ENCODE measurements around the gene SPIN2B.
"Not testable (repeated sequence)": the region's sequence is repeated elsewhere in the genome, so short reads cannot be mapped to it uniquely, and the experiment has no call there.

Gene SPIN2B

GRCh38 chrX:57117566-57117965 is 3.8 kb downstream of the SPIN2B start:
- H3K14ac ChIP-seq (ENCODE audit: low read length in 2 of 2); DNase-seq; H3K27ac ChIP-seq (ENCODE audit: low read length, poor library complexity, severe bottlenecking); H3K18ac ChIP-seq (ENCODE audit: low read depth in 1 of 2, low read length in 2 of 2); H3K9ac ChIP-seq (ENCODE audit: low read length); H3K4me3 ChIP-seq (ENCODE audit: insufficient read depth in 1 of 2, low read depth in 1 of 2, low read length in 2 of 2); H2AK5ac ChIP-seq (ENCODE audit: low read length, severe bottlenecking); H4K8ac ChIP-seq (ENCODE audit: low read length); H3K4me2 ChIP-seq (ENCODE audit: low read length, poor library complexity, severe bottlenecking); H3K4me1 ChIP-seq (ENCODE audit: control insufficient read depth, insufficient read depth, low read depth, low read length); H3K23ac ChIP-seq (ENCODE audit: low read length in 2 of 2); H3K4ac ChIP-seq (ENCODE audit: low read depth in 1 of 2, low read length in 2 of 2); H4K91ac ChIP-seq (ENCODE audit: low read length); H2BK12ac ChIP-seq (ENCODE audit: low read length in 2 of 2); H2AFZ ChIP-seq (ENCODE audit: low read depth, low read length); H3K79me1 ChIP-seq (replicated peaks; ENCODE audit: low read length, poor library complexity, severe bottlenecking); H3K9me3 ChIP-seq (ENCODE audit: control insufficient read depth, low read length); H2BK5ac ChIP-seq (ENCODE audit: low read depth, low read length, poor library complexity, severe bottlenecking); H2BK15ac ChIP-seq (ENCODE audit: low read depth, poor library complexity, severe bottlenecking); H3K27me3 ChIP-seq (ENCODE audit: control insufficient read depth in 1 of 2, insufficient read depth in 1 of 2, low read length in 2 of 2); H2BK120ac ChIP-seq (ENCODE audit: low read depth, low read length): not testable (repeated sequence)
- peaks cover 0 to 34% of the 10 kb centered on the region in 2 experiments for H3K36me3 ChIP-seq (ENCODE audit: control insufficient read depth in 1 of 2, insufficient read depth in 2 of 2, low read depth in 1 of 2, low read length in 2 of 2)
- WGBS = 89% methylated on average over 3 of the region's 4 CpGs

GRCh38 chrX:57104921-57105398 is 16.4 kb downstream of the SPIN2B start:
- no peak overlapping the region for H4K91ac ChIP-seq (ENCODE audit: low read length)
- peaks cover 14% of the 10 kb centered on the region for H3K9me3 ChIP-seq (ENCODE audit: control insufficient read depth, low read length)
- peaks cover 3 to 20% of the 10 kb centered on the region in 2 experiments for H3K36me3 ChIP-seq (ENCODE audit: control insufficient read depth in 1 of 2, insufficient read depth in 2 of 2, low read depth in 1 of 2, low read length in 2 of 2)
- H3K18ac ChIP-seq (ENCODE audit: low read depth in 1 of 2, low read length in 2 of 2) = no peak overlapping the region
- no peak overlapping the region for H2BK12ac ChIP-seq (ENCODE audit: low read length in 2 of 2)
- H2BK5ac ChIP-seq (ENCODE audit: low read depth, low read length, poor library complexity, severe bottlenecking) = no peak overlapping the region
- H4K8ac ChIP-seq (ENCODE audit: low read length) = no peak overlapping the region
- H2AK5ac ChIP-seq (ENCODE audit: low read length, severe bottlenecking) = no peak overlapping the region
- H3K4me3 ChIP-seq (ENCODE audit: insufficient read depth in 1 of 2, low read depth in 1 of 2, low read length in 2 of 2) = no peak overlapping the region
- H3K23ac ChIP-seq (ENCODE audit: low read length in 2 of 2) = no peak overlapping the region
- 100% methylated on average over 1 of the region's 2 CpGs for WGBS
- H3K27me3 ChIP-seq (ENCODE audit: control insufficient read depth in 1 of 2, insufficient read depth in 1 of 2, low read length in 2 of 2) = no peaks in the 10 kb centered on the region
- H3K79me1 ChIP-seq (replicated peaks; ENCODE audit: low read length, poor library complexity, severe bottlenecking) = no peaks in the 10 kb centered on the region
- no peak overlapping the region for H3K27ac ChIP-seq (ENCODE audit: low read length, poor library complexity, severe bottlenecking)
- no peak overlapping the region for H3K4me2 ChIP-seq (ENCODE audit: low read length, poor library complexity, severe bottlenecking)
- H3K4me1 ChIP-seq (ENCODE audit: control insufficient read depth, insufficient read depth, low read depth, low read length) = no peaks in the 10 kb centered on the region
- no peak for DNase-seq
- H3K14ac ChIP-seq (ENCODE audit: low read length in 2 of 2) = no peak overlapping the region
- H3K4ac ChIP-seq (ENCODE audit: low read depth in 1 of 2, low read length in 2 of 2) = no peak overlapping the region
- no peak overlapping the region for H2BK120ac ChIP-seq (ENCODE audit: low read depth, low read length)
- no peak overlapping the region for H2BK15ac ChIP-seq (ENCODE audit: low read depth, poor library complexity, severe bottlenecking)
- H3K9ac ChIP-seq (ENCODE audit: low read length) = no peak overlapping the region
- no peak overlapping the region for H2AFZ ChIP-seq (ENCODE audit: low read depth, low read length)

- 92% methylated on average over 4 of the region's 4 CpGs for WGBS
- H3K9me3 ChIP-seq (ENCODE audit: control insufficient read depth, low read length) = peaks cover 18% of the 10 kb centered on the region
Measured at GRCh38 chrX:57104406-57104805, 16.9 kb downstream of the SPIN2B start.

GRCh38 chrX:57103489-57103888 is 17.9 kb downstream of the SPIN2B start:
- Histone ChIP-seq H2AK5ac (ENCODE audit: low read length, severe bottlenecking) (no peak overlapping the region), H3K9ac (ENCODE audit: low read length) (no peak overlapping the region), H2AFZ (ENCODE audit: low read depth, low read length) (no peak overlapping the region), H3K4me1 (ENCODE audit: control insufficient read depth, insufficient read depth, low read depth, low read length) (no peaks in the 10 kb centered on the region), H3K4me3 (ENCODE audit: insufficient read depth in 1 of 2, low read depth in 1 of 2, low read length in 2 of 2) (no peak overlapping the region), H2BK120ac (ENCODE audit: low read depth, low read length) (no peak overlapping the region), H3K9me3 (ENCODE audit: control insufficient read depth, low read length) (peaks cover 22% of the 10 kb centered on the region), H3K4me2 (ENCODE audit: low read length, poor library complexity, severe bottlenecking) (no peak overlapping the region), H2BK15ac (ENCODE audit: low read depth, poor library complexity, severe bottlenecking) (no peak overlapping the region), H3K27me3 (ENCODE audit: control insufficient read depth in 1 of 2, insufficient read depth in 1 of 2, low read length in 2 of 2) (no peaks in the 10 kb centered on the region), H3K14ac (ENCODE audit: low read length in 2 of 2) (no peak overlapping the region), H2BK5ac (ENCODE audit: low read depth, low read length, poor library complexity, severe bottlenecking) (no peak overlapping the region), H3K4ac (ENCODE audit: low read depth in 1 of 2, low read length in 2 of 2) (no peak overlapping the region), H3K36me3 (ENCODE audit: control insufficient read depth in 1 of 2, insufficient read depth in 2 of 2, low read depth in 1 of 2, low read length in 2 of 2) (peaks cover 3 to 20% of the 10 kb centered on the region in 2 experiments), H3K18ac (ENCODE audit: low read depth in 1 of 2, low read length in 2 of 2) (no peak overlapping the region), H3K27ac (ENCODE audit: low read length, poor library complexity, severe bottlenecking) (no peak overlapping the region), H3K79me1 (replicated peaks; ENCODE audit: low read length, poor library complexity, severe bottlenecking) (no peaks in the 10 kb centered on the region), H4K8ac (ENCODE audit: low read length) (no peak overlapping the region), H3K23ac (ENCODE audit: low read length in 2 of 2) (no peak overlapping the region), H4K91ac (ENCODE audit: low read length) (no peak overlapping the region), H2BK12ac (ENCODE audit: low read length in 2 of 2) (no peak overlapping the region)
- no peak for DNase-seq
- 100% methylated on average over 3 of the region's 3 CpGs for WGBS

More at GRCh38 chrX:57104406-57104805, 16.9 kb downstream of the SPIN2B start:
- H2BK5ac ChIP-seq (ENCODE audit: low read depth, low read length, poor library complexity, severe bottlenecking) = no peak overlapping the region
- H3K4me2 ChIP-seq (ENCODE audit: low read length, poor library complexity, severe bottlenecking) = no peak overlapping the region
- no peaks in the 10 kb centered on the region for H3K27me3 ChIP-seq (ENCODE audit: control insufficient read depth in 1 of 2, insufficient read depth in 1 of 2, low read length in 2 of 2)
- no peak overlapping the region for H2BK120ac ChIP-seq (ENCODE audit: low read depth, low read length)
- no peak overlapping the region for H3K4me3 ChIP-seq (ENCODE audit: insufficient read depth in 1 of 2, low read depth in 1 of 2, low read length in 2 of 2)
- H3K9ac ChIP-seq (ENCODE audit: low read length) = no peak overlapping the region
- no peak overlapping the region for H4K8ac ChIP-seq (ENCODE audit: low read length)
- DNase-seq = no peak
- no peak overlapping the region for H4K91ac ChIP-seq (ENCODE audit: low read length)
- peaks cover 3 to 20% of the 10 kb centered on the region in 2 experiments for H3K36me3 ChIP-seq (ENCODE audit: control insufficient read depth in 1 of 2, insufficient read depth in 2 of 2, low read depth in 1 of 2, low read length in 2 of 2)
- no peak overlapping the region for H3K14ac ChIP-seq (ENCODE audit: low read length in 2 of 2)
- H2BK12ac ChIP-seq (ENCODE audit: low read length in 2 of 2) = no peak overlapping the region
- H2AK5ac ChIP-seq (ENCODE audit: low read length, severe bottlenecking) = no peak overlapping the region
- no peak overlapping the region for H2AFZ ChIP-seq (ENCODE audit: low read depth, low read length)
- no peak overlapping the region for H3K18ac ChIP-seq (ENCODE audit: low read depth in 1 of 2, low read length in 2 of 2)
- no peak overlapping the region for H3K23ac ChIP-seq (ENCODE audit: low read length in 2 of 2)
- H3K4ac ChIP-seq (ENCODE audit: low read depth in 1 of 2, low read length in 2 of 2) = no peak overlapping the region
- no peak overlapping the region for H2BK15ac ChIP-seq (ENCODE audit: low read depth, poor library complexity, severe bottlenecking)
- no peak overlapping the region for H3K27ac ChIP-seq (ENCODE audit: low read length, poor library complexity, severe bottlenecking)
- H3K79me1 ChIP-seq (replicated peaks; ENCODE audit: low read length, poor library complexity, severe bottlenecking) = no peaks in the 10 kb centered on the region
- no peaks in the 10 kb centered on the region for H3K4me1 ChIP-seq (ENCODE audit: control insufficient read depth, insufficient read depth, low read depth, low read length)

All from mesenchymal stem cell (in vitro differentiated cells and primary cell).